AG09309 (cell line): Measurements from ENCODE around the gene TMEM209.
A peak's percentile ranks its signal among the peaks of the same experiment; 100 is the strongest.

Experiments used
- DNase-seq: peaks from one replicate; pipeline ENCODE4 v3.0.0-alpha.2; 2010; ENCODE audit warnings: low read depth
- H3K4me3 ChIP-seq: 2 replicates; pipeline ENCODE4 v1.5.1; 2011; ENCODE audit warnings: mild to moderate bottlenecking, low read depth, low read length, moderate library complexity; ENCODE audit not compliant: control insufficient read depth
- TF ChIP-seq, protein P1 (sequence below): IDR thresholded peaks from 2 replicates; pipeline ENCODE4 v1.5.1; 2011; ENCODE audit warnings: mild to moderate bottlenecking, low read depth, low read length, inconsistent platforms; ENCODE audit not compliant: insufficient read depth, control insufficient read depth; ENCODE audit errors: missing control alignments

TMEM209 gene

GRCh38 chr7:130134106-130134636 lies 71.0 kb downstream of the TMEM209 start:
- TF ChIP-seq, protein P1, sequence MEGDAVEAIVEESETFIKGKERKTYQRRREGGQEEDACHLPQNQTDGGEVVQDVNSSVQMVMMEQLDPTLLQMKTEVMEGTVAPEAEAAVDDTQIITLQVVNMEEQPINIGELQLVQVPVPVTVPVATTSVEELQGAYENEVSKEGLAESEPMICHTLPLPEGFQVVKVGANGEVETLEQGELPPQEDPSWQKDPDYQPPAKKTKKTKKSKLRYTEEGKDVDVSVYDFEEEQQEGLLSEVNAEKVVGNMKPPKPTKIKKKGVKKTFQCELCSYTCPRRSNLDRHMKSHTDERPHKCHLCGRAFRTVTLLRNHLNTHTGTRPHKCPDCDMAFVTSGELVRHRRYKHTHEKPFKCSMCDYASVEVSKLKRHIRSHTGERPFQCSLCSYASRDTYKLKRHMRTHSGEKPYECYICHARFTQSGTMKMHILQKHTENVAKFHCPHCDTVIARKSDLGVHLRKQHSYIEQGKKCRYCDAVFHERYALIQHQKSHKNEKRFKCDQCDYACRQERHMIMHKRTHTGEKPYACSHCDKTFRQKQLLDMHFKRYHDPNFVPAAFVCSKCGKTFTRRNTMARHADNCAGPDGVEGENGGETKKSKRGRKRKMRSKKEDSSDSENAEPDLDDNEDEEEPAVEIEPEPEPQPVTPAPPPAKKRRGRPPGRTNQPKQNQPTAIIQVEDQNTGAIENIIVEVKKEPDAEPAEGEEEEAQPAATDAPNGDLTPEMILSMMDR, result no peak
- H3K4me3 ChIP-seq, result no peak overlapping the region
- DNase-seq, result no peak

- TF ChIP-seq, protein P1, result no peak
- H3K4me3 ChIP-seq, result no peak overlapping the region
- DNase-seq, result no peak
Observed at GRCh38 chr7:130133029-130133782, 72.0 kb downstream of the TMEM209 start.

DNA sequence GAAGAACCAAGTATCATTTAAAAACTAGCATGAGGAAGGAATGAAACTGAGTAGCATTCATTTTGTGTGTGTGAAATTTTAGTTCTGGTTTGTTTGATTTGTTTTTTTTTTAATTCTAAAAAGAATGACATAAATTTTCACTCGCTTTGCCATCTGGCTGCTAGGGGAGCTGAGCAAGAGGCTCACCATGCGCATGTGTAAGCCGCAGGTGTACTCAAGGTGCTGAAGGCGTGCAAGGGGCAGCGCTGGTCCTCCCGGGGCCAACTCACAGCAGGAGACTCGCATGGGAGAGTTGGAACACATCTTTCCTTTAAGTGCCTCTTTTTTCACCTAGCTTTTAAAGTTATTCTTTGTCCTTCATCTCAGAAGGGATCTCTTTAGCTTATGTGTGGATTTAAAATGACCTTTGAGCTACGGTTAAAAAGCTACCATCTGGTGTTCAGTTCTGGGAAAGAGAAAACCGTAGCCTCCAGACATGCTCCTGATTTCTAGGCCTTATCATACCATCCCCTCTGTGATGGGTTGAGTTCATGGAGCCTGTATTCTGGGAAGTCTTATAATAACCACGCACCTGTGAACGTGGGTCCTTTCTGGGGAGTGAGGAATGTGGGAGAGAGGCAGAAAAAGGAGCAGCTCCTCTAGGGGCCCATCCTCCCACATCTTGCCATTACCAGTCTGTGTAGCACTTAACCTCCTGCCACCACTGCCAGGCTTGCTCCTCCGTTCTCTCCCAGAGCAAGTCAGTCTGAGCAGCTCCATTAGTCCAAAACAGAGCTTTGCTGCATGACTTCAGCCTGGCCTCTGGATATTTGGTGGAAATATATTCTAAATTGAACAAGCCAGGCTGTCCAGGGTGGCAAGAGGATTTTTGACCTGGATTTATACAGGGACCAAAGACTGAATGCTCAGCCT lies 73.0 kb downstream of the TMEM209 start:
- H3K4me3 ChIP-seq, result no peak overlapping the region

DNA sequence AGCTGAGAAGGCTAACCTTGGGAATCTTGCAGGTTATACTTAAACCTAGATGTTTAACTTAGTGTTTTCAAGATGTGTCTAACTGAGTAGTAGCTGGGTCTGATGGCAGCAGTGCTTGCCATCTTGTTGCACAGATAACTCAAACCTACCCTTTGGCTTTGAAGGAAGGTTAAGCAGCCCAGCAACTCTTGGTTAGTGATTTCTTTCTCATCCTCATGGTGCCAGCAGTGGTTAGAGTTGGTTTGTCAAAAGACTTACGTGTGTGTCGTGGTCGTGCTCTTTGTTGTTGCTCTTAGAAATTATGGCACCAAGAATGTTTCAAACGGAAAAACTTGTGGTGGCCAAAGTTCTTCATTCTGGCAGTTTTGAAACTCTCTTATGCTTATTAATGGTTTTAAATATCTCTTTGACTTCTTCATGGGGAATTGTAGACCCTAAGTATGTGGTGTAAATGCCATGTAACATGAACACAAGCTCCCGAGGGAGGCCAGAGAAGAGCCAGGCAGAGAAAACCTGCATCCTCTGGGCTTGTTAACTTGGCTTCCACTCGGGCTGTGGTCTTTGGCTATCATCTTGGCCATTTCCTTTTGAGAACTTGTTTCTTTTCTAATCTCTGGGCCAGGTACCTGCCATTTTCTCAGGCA lies 73.9 kb downstream of the TMEM209 start:
- no peak for DNase-seq
- TF ChIP-seq, protein P1, result no peak
- H3K4me3 ChIP-seq, result no peak overlapping the region

More for the DNA sequence above, 73.0 kb downstream of the TMEM209 start:
- no peak for DNase-seq
- TF ChIP-seq, protein P1, result no peak

DNA sequence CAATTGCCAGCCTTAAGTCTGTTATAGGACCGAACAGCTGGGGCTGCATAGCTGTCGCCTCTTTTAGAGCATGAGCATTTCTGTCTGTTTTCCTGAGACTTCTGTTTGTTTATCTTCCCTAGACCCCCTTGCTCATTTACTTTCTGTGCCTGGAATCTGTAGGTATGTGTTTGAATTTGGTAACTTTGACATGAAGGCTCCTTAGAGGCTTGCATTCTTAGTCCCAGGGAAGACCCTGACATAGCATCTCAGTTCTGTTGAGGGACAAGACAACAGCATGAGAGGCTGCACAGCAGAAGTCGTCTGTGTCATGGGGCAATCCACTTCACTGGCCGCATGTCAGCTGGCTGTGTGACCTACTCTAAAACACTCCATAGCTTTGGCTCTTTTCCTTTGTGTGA lies 76.2 kb downstream of the TMEM209 start:
- DNase-seq, result no peak
- H3K4me3 ChIP-seq, result no peak overlapping the region
- TF ChIP-seq, protein P1, result no peak

GRCh38 chr7:130127821-130128317 lies 77.3 kb downstream of the TMEM209 start:
- no peak overlapping the region for H3K4me3 ChIP-seq
- peak; percentile 32 for DNase-seq
- TF ChIP-seq, protein P1, result no peak
